Measurements from ENCODE around the gene ST14.

Gene ST14

DNA sequence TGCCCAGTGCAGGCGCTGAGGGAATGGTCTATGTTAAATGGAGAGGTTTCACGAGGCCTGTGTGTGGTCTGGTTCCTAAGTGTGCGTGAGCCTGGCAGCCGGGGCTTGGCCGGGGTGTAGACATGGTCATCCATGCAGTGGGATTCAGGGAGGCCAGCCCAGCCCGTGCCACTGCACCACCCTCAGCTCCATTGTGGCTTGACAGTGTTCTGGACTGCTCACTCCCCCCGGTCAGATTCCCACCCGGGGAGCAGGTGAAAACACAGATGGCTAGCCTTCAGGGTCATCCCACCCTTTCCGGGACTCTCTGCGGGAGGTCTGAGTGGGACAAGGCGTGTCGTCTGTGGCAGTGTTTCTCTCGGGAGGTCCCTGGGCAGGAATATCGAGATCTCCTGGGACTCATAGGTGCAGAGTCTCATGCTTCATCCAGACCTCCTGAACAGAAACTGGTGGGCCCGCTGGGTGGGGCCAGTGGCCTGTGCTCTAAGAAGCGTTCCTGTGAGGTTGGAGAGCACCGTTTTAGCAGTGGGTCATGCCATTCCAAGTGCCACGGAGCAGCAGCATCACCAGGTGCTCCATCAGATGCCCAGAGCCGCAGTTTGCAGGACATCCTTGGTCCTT is 52.3 kb downstream of the ST14 start:
- no peak for TF ChIP-seq JUND (IDR thresholded peaks at IDR 0.05; ENCODE audit: low read depth)
- DNase-seq (ENCODE audit: low read depth in 1 of 2, low spot score in 1 of 2): no peak
- in situ Hi-C loops (cut with HindIII; ENCODE audit: low pct_unique_long_range_greater_than_20kb, low sequenced_read_pairs): no loop called here

DNA sequence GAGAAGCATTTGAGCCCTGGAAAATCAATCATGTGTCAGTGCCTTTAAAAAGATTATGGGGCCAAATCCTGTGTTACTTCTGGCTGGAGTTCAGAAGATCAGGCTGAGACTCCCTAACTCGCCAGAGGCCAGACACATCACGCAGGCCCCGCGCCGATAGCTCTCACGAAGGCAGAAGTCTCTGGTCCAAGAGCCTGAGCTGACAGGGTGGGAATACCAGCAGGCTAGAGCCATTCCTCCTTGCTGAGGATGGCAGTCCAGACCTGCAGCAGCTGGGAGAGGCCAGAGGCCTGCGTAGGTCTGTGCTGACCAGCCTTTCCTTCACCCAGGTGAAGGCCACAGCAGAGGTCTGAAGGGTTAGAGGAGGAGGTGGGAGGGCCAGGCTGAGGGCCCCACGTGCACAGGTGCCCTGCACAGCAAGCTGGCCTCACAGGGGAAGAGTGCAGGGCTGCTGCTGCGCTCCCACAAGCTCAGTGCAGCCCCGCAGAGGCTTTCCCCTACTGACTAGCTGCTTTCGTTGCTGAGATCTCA is 52.9 kb downstream of the ST14 start:
- DNase-seq (ENCODE audit: low read depth in 1 of 2, low spot score in 1 of 2): no peak
- TF ChIP-seq JUND (IDR thresholded peaks at IDR 0.05; ENCODE audit: low read depth): no peak
- in situ Hi-C loops (cut with HindIII; ENCODE audit: low pct_unique_long_range_greater_than_20kb, low sequenced_read_pairs): no loop called here

DNA sequence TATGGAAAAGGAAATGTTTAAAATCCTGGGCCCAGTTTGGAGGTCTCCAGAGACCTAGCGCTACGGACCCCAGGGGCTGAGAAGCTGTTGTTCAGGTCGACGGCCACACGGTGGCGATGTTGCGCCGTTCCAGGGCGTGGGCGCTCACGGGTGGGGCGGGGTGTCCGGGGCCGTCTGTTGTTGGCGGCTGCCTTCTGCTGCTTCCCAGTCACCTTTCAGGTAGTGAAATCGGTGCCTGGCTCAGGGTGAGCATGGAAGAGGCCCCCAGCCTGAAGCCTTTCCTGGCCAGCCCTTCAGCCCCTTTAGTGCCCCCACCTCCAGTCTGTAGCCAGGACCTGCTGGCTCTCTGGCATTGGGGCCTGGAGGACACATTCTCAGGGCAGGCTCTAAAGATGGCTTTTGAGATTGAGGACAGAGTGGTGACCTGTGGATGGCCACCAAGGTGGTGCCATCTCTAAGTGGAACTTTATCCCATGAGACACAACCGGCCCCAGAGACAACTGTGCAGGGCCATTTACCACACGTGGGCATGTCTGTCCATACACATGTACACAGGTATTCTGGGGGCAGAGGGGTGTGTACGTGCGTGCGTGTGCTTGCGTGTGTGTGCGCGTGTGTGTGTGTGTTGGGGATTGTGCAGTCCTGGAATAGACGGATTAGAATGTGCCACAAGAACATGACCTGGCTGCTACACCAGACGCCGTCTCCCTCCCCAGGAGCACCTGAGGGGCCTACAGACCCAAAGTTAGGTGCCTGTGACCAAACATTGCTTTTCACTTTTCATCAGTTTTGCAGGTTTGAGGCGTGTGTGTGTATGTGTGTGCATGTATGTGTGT is 53.8 kb downstream of the ST14 start:
- peak; percentile 73 to 92 for DNase-seq (ENCODE audit: low read depth in 1 of 2, low spot score in 1 of 2)
- in situ Hi-C loops (cut with HindIII; ENCODE audit: low pct_unique_long_range_greater_than_20kb, low sequenced_read_pairs): no loop called here
- no peak for TF ChIP-seq JUND (IDR thresholded peaks at IDR 0.05; ENCODE audit: low read depth)

DNA sequence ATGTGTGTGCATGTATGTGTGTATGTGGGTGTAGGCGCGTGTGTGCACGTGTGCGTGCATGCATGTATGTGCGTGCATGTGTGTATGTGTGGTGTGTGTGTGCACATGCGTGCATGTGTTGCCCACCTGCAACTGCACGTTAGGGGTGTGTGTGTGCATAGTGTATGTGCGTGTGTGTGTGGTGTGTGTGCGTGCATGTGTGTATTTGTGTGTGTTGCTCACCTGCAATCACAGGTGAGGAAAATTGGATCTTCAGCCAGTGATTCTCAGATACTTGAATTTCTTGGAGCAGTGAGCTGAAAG is 54.3 kb downstream of the ST14 start:
- no peak for DNase-seq (ENCODE audit: low read depth in 1 of 2, low spot score in 1 of 2)
- no peak for TF ChIP-seq JUND (IDR thresholded peaks at IDR 0.05; ENCODE audit: low read depth)
- in situ Hi-C loops (cut with HindIII; ENCODE audit: low pct_unique_long_range_greater_than_20kb, low sequenced_read_pairs): no loop called here

DNA sequence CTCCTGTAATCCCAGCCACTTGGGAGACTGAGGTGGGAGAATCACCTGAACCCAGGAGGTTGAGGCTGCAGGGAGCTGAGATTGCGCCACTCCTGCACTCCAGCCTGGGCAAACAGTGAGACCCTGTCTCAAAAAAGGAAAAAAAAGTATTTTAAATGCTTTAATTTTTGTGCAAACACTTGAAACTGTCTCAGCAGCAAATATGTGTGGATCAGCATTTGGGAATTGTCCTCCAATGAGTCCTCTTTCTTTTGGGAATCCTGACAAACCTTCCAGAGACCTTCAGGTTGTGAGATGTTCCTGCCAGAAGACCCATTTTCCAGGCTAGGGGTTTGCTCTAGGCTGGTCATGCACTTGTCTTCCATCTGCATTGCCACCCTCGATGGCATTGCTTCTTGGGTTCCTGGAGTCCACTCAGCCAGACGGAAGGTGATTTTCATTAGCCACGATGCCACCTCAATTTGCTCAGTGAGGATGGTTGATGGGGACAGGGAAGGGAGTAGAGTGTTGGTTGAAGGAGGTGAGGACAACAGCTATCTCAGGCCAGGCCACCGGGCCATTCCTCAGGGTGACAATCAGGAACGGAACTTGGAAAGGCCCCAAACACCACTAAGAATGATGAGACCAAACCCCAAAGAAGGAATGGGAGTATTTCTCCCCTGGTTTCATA is 55.4 kb downstream of the ST14 start:
- DNase-seq (ENCODE audit: low read depth in 1 of 2, low spot score in 1 of 2): no peak
- in situ Hi-C loops (cut with HindIII; ENCODE audit: low pct_unique_long_range_greater_than_20kb, low sequenced_read_pairs): no loop called here
- TF ChIP-seq JUND (IDR thresholded peaks at IDR 0.05; ENCODE audit: low read depth): no peak

DNA sequence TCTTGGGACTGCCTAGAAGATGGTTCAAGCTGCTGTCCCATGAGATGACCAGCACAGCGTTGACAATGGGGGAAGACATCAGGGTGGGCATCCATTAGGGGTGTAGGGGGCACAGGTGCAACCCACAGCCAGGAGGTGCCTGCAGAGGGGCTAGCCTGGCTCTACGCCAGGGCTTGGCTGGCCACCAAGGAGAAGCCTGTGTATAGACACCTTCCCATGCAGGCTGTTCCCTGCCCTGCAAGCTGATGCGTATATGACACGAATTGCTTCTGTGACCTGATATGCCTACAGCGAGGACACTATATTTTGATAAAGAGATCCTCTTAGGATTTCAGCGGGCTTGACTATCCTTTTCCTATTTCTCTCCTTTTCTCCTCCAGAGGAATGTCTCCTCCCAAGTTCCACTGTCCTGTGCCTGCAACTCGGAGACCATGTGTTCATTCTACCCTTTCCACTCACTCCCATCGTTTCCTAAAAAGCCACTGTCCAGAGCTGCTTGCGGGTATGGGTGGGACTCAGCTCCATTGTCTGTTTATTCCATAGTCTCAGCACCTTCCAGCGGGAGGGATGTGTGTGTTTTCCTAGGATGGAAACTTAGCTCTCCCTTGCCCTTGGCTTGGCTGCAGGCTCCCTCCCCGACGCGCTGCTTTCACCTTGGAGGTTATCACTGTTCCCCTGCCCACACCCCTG is 56.1 kb downstream of the ST14 start:
- no peak for DNase-seq (ENCODE audit: low read depth in 1 of 2, low spot score in 1 of 2)
- no peak for TF ChIP-seq JUND (IDR thresholded peaks at IDR 0.05; ENCODE audit: low read depth)
- in situ Hi-C loops (cut with HindIII; ENCODE audit: low pct_unique_long_range_greater_than_20kb, low sequenced_read_pairs): no loop called here

DNA sequence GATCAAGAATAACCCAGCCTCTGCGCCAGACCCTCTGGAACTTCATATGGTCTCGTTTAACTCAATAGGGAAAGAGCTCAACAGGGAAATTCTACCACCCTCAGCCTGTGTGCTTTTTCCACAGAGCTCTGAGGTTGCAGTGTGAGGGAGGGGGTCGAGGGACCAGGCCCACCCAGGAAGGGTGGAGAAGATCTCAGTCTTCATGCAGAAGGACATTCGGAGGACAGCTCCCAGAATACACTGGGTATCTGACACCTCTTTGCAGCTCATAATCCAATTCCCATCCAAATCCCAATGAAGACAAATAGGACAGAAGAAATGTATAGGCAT is 56.6 kb downstream of the ST14 start:
- in situ Hi-C loops (cut with HindIII; ENCODE audit: low pct_unique_long_range_greater_than_20kb, low sequenced_read_pairs): no loop called here
- no peak for TF ChIP-seq JUND (IDR thresholded peaks at IDR 0.05; ENCODE audit: low read depth)
- no peak for DNase-seq (ENCODE audit: low read depth in 1 of 2, low spot score in 1 of 2)

DNA sequence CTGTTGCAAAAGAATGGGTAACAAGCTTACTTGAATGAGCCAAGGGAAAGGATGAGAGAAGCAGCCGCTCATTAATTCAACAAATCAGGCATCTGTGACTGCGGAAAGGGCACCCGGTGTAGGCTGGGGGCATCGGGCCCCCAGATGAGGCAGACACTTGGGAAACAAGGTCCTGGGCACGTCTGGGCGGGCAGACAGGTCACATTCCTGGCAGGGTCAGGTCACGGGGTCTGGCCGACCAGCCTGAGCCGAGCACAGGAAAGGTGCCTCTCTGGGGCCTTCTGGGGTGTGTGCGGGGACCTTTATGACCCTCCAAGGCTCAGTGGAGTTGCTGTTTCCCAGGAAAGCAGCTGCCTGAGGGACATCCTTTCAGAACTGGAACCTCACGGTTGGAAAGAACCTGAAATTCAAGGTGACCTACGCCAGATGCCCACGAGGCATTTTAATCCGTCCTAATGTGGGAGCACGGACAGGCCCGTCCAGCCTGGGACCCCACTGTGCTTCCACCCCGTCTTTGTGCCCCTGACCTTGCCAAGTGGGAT is 57.1 kb downstream of the ST14 start:
- DNase-seq (ENCODE audit: low read depth in 1 of 2, low spot score in 1 of 2): peak in 1 of 2 experiments; percentile 70
- in situ Hi-C loops (cut with HindIII; ENCODE audit: low pct_unique_long_range_greater_than_20kb, low sequenced_read_pairs): no loop called here
- TF ChIP-seq JUND (IDR thresholded peaks at IDR 0.05; ENCODE audit: low read depth): no peak

DNA sequence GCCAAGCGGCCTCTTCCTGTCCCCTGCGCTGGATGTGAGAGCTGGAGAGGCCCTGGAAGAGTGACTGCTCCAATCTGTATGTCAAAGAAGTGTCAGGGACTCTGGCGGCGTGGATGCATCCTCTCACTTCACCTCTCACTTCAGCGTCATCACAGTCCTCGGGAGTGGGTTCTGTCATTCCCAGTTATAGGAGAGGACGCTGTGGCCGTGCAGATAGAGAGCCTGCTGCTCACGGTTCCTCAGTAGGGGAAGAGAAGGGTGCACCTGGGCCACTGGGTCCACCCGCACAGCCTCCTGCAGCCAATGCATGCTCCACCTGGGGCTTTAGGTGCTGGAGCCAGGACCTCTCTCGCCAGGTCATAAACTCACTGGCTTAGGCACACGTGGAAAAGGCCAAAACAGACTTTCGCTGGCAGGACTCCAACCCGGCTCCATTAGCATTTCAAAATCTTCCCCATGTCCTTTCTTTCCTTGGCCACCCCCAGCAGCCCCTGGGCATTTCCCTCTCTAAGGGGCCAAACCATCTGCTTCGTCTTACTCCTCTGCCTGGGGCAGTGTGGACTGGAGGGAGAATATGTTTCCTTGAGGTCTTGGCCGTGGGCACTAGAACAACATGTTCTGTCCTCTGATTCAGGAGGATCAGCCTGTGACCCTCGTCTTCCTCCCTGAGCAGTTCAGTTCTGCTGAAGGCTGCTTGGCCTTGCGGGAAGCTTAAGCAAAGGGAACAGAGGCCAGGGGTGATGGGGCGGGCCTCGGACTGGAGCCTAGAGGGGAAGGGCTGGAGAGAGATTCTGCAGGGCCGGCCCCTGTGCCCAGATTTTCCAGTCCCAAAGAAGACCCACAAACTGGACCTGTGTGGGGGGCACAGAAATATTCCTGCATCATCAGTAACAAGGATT is 57.8 kb downstream of the ST14 start:
- in situ Hi-C loops (cut with HindIII; ENCODE audit: low pct_unique_long_range_greater_than_20kb, low sequenced_read_pairs): no loop called here
- TF ChIP-seq JUND (IDR thresholded peaks at IDR 0.05; ENCODE audit: low read depth): no peak
- no peak for DNase-seq (ENCODE audit: low read depth in 1 of 2, low spot score in 1 of 2)

DNA sequence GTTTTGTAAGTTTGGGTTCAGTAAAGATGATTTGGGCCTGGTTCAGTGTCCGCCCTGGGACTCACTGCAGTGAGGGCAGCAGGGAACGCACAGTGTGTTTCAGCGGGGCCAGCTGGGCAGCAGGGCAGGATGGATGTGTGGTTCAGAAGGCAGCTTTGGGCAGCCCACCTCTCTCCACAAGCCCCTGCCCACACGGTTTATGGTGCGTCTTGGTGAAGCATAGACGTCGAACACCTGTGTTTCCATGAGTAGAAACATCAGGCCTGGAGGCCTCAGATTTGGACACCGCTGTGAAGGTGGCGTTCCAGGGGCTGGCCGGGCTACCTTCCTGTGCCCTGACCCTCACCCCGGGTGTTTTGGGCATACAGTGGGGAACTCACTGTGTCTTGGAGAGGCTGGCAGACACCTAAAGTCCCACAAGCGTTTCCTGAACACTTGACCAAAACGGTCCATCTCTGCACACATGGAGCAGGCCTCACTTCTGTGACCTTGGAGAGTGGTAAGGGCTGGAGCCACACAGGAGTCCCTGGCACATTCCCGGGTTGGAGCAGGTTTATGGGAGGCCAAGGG is 59.0 kb downstream of the ST14 start:
- no peak for TF ChIP-seq JUND (IDR thresholded peaks at IDR 0.05; ENCODE audit: low read depth)
- in situ Hi-C loops (cut with HindIII; ENCODE audit: low pct_unique_long_range_greater_than_20kb, low sequenced_read_pairs): no loop called here
- DNase-seq (ENCODE audit: low read depth in 1 of 2, low spot score in 1 of 2): no peak

DNA sequence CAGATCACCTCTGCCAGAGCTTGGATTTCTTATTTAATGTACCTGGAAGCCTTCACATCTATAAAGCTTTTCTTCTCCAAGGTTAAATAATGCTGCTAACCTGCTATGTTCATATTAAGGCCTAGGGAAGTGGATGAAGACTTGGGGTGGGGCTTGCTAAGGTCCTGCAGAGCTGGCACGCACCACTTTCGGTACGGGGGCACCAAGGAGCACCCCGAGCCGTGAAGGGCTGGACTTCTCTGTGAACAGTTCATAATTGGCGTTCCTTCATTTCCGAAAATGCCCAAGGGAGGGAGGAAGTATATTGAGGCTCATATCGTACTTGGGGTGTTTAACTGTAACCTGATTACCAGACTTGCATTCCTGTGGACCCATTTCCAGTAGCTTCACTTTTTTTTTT is 59.6 kb downstream of the ST14 start:
- no peak for DNase-seq (ENCODE audit: low read depth in 1 of 2, low spot score in 1 of 2)
- in situ Hi-C loops (cut with HindIII; ENCODE audit: low pct_unique_long_range_greater_than_20kb, low sequenced_read_pairs): no loop called here
- no peak for TF ChIP-seq JUND (IDR thresholded peaks at IDR 0.05; ENCODE audit: low read depth)
